GM10847 (cell line): ENCODE measurements around the gene MBD6.

Experiments
- POLR2A ChIP-seq: IDR thresholded peaks from 2 replicates; pipeline ENCODE4 v1.6.1; 2011; ENCODE audit not compliant: insufficient read length; ENCODE audit errors: extremely low read depth

MBD6 gene

GRCh38 chr12:57481671-57482070 lies 41.0 kb upstream of the MBD6 start:
- TF ChIP-seq POLR2A = no peak

- no peak for TF ChIP-seq POLR2A
Measured at GRCh38 chr12:57483466-57483865, 39.2 kb upstream of the MBD6 start.

GRCh38 chr12:57485695-57486094 lies 36.9 kb upstream of the MBD6 start:
- TF ChIP-seq POLR2A = no peak

- TF ChIP-seq POLR2A = no peak
Measured at GRCh38 chr12:57487055-57487596, 35.5 kb upstream of the MBD6 start.

- peak; percentile 69 for TF ChIP-seq POLR2A
Measured at GRCh38 chr12:57487597-57488401, 34.8 kb upstream of the MBD6 start, which contains the start of gene MARS1. Gene MARS1 (plus strand): TSS chr12:57488068. CDS start chr12:57488091, 23 bp downstream.

- TF ChIP-seq POLR2A = no peak
Measured at GRCh38 chr12:57488402-57489156, 34.0 kb upstream of the MBD6 start.

GRCh38 chr12:57489157-57489641 lies 33.4 kb upstream of the MBD6 start:
- TF ChIP-seq POLR2A = no peak

- no peak for TF ChIP-seq POLR2A
Measured at GRCh38 chr12:57490126-57490525, 32.5 kb upstream of the MBD6 start.

- TF ChIP-seq POLR2A = no peak
Measured at GRCh38 chr12:57491393-57492280, 31.0 kb upstream of the MBD6 start.

- TF ChIP-seq POLR2A = no peak
Measured at GRCh38 chr12:57496822-57497221, 25.8 kb upstream of the MBD6 start.

- TF ChIP-seq POLR2A = no peak
Measured at GRCh38 chr12:57497223-57498131, 25.1 kb upstream of the MBD6 start.

GRCh38 chr12:57498132-57498502 lies 24.5 kb upstream of the MBD6 start:
- TF ChIP-seq POLR2A = no peak

- no peak for TF ChIP-seq POLR2A
Measured at GRCh38 chr12:57498571-57498970, 24.1 kb upstream of the MBD6 start.

GRCh38 chr12:57500213-57500612 lies 22.4 kb upstream of the MBD6 start:
- TF ChIP-seq POLR2A = no peak
